Mesenteric fat pad (tissue), 1 donor: ENCODE results near the gene MORN1. TPM values are rescaled to one million over a fixed set of nuclear protein-coding genes. Genes with fewer than 3 reads are reported as not detected.

Experiments
- DNase-seq: peaks from one replicate; pipeline ENCODE4 v3.0.0-alpha.2; 2020; ENCODE audit warnings: low spot score
- total RNA-seq: library from RNA; stranded (reverse); fragmentation: NEBNext Ultra II Directional; extraction: Animal tissue kit (Norgen Biotek cat#: 25700); gene quantifications from one replicate; pipeline ENCODE4 v1.2.1, GENCODE V29; 2021
- donor health status: DM: yes; HTN: yes; CAD: no.

MORN1 gene
- total RNA-seq, 1 donor from 2014 or later: 4.4 TPM

DNA sequence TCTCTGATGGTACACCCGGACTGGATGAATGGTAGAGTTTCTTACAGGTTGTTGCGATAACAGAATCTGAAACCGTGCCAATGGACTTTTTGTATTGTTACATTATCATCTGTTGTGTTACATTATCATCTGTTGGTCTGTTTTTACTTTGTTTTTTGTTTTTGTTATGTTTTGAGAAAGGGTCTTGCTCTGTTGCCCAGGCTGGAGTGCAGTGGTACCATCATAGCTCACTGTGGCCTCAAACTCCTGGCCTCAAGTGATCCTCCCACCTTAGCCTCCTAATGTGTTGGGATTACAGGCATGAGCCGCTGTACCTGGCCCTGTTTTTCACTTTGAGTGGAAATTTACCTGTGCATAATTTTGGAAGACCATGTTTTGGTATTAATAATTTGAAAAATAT is 31.2 kb upstream of the MORN1 start:
- no peak for DNase-seq

DNA sequence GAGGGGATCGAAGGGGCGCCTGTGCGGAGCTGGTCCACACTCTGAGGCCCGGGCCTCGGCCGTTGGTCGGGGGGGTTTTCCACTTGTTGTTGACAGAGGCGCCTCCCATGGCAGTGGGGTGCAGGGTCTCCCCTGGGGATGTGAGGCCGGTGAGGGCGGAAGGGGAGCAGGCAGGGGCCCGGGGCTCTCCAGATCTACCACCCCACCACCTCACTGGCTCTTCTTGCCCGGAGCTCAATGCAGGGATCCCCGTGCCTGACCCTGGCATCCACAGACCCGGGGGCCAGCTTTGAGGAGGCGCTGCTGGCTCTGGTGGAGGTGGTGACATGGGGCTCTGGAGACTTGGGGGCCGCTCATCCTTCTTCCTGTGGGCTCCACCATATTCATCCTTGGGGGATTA is 28.1 kb upstream of the MORN1 start:
- DNase-seq: no peak

DNA sequence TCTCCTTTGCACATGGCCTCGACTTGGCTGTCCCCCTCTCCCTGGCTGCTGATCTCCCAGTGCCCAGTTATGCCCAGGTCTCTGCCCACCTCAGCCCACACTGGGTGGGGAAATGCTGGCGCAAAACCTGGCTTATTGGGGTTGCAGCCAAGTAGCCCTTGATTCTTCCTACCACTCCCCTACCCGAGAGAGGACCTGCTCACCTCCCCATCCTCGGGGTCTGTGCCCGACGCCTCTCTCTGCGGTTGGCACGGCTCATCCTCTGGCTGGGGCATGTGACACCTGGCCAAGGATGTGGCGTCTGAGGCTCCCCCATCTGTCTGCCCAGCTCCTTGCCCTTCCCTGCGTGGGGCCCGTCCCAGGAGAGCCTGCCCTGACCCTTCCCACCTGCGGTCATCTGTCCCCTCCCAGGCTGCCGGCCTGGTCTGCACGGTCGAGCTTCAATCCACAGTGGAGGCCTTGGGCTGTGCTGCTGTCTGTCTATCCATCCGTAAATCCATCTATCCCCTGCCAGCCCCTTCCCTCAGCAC is 27.5 kb upstream of the MORN1 start:
- DNase-seq: no peak

DNA sequence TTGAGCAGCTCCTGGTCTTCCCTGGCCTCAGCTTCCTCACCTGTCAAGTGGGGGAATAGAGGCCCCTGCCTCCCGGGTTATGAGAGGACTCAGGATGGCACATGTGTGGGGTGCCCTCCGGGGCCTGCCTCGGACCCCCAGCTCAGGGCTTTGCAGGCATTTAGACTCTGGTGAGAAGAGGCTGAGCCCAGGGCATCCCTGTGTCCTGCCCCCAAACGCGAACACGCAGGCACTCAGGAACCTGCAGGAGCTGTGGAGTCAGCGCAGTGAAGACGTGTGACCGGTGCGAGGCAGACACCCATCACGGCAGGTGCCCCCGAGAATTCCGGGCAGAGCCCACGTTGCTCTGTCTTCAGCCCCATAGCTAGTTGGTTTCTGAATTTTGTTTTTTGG is 26.5 kb upstream of the MORN1 start:
- DNase-seq: no peak

DNA sequence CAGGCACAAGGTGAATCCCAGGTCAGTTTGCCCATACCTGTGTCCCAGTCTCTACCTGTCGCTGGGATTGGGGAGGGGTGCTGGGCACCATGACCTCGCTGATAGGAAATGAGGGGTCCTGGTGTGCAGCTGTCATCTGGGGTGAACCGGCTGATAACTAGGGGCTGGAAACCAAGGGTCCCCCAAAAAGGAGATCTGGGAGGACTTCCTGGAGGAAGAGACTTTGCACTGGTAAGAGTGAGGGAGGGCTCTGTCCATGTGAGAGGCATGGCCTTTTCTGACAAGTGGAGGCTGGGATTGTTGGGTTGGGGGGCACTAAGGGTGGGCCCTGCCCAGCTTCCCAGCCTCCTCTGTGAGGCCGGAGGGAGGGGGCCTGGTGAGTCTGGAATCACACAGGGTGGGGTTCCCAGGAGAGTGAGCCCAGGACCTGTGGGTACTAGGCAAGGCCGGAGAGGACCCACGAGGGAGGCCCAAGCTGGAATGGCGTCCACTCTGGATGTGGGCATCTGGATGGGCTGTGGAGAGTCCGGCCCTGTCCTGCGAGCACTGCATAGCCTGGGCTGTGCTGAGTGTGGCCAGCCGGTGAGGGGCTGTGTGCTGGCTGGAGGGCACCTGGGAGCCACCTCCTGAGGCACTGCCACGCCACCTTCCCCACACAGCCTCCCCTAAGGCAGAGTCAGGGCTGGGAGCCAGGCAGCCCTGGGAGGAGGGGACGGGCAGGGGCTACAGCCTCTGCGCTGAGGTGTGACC is 25.9 kb upstream of the MORN1 start:
- DNase-seq: no peak

DNA sequence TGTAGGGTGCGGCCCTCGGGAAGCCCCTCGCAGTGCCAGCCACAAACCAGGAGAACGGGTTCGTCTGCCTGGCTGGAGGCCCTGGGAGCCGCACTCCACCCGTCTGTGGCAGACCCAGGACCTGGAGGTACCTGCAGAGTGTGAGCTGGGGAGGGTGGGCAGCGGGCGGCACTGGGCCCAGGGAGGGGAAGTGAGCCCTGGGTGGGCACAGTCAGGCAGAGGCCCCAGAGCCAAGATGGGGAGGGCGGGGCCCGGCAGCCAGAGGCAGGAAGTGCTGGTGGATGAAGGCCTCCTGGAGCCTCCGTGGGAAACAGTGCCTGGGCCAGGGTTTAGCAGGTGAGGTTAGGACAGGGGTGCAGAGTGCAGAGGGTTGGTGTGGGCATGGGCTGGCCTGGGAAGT is 25.0 kb upstream of the MORN1 start:
- DNase-seq: no peak

DNA sequence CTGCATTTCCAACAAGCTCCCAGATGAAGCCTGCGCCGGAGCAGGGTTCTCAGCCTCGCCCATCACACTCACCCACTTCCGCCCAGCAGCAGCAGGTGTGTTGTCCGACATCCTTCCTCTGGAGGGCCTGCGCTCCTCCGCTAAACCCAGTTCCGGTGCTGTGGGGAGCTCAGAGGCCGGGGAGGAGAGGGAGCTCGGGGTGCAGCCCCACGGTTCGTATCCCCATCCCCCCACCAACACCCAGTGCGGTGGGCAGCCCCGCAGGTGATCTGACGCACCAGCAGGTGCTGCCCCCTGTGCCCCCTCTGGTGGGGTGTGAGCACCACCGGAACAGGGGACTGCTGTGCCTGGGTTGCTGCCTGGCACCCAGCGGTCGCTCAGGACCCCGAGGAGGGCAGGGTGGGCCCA is 24.5 kb upstream of the MORN1 start:
- no peak for DNase-seq

DNA sequence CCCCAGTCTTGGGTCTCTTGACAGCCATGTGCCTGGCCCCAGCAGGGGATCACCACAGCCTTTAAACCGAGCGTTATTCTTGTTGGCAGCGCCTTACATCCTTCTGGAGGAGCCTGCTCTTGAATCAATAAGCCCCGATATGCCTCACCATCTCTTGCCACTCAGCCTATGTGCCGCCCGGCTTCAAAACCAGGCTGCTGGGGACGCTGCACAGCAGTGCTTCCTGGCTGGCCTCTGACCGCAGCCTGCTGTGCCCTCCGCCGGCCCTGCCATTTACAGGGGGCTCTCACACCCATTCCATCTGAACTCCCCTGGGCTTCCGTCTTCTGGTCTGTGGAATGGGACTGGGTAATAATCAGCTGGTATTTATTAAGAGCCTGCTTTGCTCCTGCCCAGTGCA is 24.0 kb upstream of the MORN1 start:
- DNase-seq: no peak

DNA sequence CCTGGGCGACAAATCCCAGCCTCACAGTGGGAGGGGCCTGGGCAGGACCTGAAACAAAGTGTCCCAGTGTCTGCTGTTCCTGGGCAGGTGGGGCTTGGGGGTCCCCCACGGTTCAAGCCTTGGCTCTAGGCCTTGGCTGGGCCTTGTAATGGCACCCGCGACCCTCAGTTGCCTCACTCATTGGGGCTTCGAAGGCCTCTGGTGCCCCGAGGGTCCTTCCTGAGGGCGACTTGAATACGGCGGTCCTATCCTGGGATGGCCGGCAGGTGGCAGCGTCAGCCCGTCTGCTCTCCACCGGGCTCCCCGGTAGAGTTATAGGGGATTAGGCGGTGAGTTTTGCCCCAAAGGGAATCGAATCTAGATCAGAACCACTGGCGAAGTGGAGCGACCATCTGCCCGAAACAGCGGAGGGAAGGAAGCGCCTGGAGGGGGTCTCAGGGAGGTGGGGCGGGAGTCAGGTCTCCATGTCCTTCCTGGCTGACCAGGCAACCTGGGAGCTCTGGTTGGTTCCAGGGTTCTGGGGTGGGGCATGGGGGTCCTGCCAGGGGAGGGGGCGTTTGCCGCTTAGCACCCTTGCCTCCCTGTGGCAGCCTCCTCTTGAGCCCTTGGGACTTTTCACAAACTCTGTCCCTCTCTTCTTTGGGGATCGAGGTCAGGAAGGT is 23.1 kb upstream of the MORN1 start:
- DNase-seq: no peak

DNA sequence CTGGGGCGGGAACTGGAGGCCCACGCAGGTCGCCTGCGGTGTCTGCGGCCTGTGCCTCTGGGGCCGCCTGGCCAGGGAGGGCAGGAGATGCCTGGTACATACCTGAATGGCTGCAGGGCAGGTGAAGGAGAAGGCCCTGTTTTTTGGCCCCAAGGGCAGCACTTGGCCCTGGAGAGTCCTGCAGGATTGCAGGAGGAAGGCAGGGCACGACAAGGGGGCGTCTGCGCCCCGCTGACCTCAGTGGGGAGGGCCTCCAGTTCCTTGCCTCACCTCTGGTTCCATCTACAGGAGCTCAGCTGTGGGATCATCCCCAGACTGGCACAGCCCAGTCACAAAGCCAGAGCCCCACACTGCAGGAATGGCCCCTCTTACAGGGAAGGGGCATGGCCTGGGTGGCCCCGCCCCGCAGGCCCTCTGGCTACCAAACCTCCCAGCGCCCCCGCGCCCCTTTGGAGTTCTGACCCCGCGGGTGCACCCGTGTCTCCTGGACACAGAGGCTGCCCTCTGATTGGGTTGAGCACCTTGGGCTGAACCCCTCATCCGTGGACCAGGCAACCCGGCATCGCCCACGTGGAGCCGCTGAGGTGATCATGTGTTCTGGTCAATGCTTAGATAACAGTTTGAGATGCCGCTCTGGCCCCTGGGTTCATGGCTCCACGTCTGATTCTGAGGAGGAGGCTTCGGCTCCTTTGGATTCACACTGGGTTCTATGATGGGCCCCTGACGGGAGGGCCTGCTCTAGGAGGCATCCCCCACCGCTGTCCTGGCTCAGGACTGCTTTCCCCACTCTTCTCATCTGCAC is 22.3 kb upstream of the MORN1 start:
- DNase-seq: no peak

DNA sequence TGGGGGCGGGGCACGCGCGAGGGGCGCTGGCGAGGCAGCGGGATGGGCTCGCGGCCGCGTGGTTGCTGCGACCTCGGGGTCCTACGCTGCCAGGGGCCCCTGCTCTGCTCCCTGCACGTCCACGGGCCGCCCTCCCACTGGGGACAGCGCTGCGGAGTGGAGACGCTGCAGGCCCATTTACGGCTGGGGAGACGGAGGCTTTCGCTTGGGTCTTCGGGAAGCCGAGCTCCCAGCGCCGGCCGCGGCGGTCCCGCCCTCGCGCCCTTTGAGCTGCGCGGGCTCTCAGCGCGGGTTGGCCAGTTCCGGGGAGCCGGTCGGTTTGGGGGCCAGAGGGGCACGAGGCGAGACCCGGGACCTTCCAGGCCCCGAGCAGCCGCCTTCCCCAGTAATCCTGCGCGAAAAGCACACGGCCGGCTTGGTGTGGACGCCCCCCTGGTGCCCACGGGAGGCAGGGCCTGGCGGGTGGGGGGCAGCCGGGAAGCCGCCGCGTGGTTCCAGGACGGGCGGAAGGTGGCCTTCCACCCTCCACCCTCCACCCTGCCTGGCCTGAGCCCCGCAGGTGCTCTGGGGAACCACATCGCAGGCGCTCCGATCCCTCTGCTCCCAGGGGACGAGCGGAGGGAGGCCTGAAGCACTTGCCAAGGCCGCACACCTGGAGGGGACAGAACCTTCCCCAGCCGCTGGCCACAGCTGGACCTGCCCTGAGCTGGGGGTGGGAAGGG is 21.6 kb upstream of the MORN1 start:
- DNase-seq: no peak

DNA sequence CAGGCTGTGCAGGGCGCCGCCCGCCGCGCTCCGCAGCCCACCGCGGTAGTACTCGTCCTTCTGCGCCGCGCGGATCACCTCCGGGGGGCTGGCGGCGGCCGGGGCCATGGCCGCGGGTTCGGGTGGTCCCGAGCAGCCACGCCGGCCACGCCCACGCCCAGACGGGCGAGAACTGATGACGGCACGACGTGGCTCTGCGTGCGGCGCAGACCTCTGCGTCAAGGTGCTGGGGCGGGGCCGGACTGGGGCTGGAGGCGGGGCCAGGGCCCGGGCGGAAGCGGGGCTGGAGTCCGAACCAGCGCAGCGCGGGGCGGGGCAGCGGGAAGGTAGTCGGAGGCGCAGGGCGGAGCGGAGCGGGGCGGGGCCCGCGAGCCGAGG is 21.0 kb upstream of the MORN1 start, which contains the start of gene PEX10:
Gene PEX10 (minus strand): TSS at position 170 of the 378 bp plus-strand sequence. CDS start 62 bp downstream, at position 108.
- peak; percentile 99 for DNase-seq

DNA sequence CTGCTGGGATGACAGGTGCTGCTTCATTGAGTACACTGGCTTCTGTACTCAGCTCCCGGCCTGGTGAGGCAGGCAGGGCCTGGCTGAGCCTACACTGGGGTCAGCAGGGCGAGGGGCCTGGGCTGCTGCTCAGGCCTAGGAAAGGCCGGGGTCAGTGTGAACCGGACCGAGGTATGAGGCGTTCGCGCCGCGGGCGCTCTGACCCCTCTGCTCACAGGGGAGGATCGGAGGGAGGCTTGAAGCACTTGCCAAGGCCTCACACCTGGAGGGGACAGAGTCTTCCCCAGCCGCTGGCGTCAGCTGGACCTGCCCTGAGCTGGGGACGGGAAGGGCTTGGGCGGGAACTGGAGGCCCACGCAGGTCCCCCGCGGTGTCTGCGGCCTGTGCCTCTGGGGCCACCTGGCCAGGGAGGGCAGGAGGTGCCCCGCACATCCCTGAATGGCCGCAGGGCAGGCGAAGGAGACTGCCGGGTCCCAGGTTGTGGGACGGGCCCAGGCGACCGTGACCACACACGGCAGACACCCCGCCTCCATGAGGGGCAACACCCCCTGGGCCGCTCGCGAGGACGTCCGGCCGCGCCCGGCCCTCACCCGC is 20.5 kb upstream of the MORN1 start:
- no peak for DNase-seq

DNA sequence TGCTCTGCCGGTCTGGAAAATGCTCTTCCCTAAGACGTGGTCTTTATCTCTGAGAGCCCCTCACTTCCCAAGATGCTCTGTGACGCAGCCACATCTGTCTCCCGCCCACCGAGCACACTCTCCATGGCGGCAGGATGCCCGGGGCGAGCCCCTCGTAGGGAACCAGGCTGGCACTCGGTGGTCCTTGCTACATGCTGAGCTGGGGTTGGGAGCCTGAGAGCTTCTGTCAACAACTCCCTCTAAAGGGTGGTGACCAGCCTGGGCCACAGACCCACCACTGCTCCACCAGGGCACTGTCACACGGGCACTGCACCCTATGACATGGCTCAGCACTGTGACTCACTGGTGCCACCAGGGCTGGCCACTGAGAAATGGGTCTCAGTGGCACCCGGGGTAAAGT is 18.4 kb upstream of the MORN1 start:
- DNase-seq: no peak

DNA sequence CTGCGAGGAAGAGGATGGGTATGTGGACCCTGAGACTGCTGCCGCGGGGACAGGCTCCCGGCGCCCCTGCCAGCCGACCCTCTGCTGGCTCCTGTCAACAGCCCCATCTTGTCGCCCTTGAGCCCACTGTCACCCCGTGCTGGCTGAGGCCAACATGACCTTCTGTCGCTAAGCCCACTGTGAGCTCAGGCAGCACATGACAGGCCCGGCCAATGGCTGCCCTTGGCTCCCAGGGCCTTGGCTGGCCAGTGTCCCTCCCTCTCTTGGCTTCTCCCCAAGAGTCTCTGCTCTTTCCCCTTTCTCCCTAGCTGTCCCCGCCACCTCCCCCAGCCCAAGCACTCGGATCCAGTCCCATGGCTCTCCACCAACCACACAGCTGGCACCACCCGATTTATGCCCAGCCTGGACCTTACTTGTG is 17.5 kb upstream of the MORN1 start:
- DNase-seq: no peak

DNA sequence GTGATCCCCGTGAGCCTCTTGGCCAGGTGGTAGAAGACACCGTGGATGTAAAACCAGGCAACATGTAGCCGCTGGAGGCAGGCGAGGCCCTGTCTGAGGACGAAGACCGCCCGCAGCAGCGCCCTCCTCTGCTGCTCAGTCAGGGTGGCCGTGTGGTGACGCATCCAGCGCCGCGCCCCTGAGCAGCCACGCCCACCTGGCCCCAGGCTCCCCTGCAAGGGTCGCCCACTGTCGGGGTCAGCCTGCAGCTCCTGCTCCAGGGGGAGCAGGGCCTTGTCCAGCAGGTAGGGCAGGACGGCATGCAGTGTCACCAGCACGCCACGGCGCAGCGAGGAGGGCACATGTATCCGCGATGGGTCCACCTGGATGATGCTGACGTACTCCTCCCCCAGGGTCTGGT is 17.1 kb upstream of the MORN1 start:
- DNase-seq: no peak

DNA sequence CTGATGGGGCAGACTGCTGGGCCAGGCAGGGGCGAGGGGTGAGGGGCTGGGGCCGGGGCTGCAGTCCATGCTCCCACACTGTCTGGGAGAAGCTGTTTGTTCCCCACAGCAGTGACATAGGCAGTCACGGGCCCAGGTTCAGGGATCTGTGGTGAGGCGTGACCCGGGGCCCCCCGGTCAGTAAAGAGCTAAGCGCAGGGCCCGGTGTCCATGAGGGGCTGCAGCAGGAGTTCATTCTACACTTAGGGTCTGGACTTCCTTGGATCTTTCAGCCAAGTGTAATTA is 16.6 kb upstream of the MORN1 start:
- no peak for DNase-seq

DNA sequence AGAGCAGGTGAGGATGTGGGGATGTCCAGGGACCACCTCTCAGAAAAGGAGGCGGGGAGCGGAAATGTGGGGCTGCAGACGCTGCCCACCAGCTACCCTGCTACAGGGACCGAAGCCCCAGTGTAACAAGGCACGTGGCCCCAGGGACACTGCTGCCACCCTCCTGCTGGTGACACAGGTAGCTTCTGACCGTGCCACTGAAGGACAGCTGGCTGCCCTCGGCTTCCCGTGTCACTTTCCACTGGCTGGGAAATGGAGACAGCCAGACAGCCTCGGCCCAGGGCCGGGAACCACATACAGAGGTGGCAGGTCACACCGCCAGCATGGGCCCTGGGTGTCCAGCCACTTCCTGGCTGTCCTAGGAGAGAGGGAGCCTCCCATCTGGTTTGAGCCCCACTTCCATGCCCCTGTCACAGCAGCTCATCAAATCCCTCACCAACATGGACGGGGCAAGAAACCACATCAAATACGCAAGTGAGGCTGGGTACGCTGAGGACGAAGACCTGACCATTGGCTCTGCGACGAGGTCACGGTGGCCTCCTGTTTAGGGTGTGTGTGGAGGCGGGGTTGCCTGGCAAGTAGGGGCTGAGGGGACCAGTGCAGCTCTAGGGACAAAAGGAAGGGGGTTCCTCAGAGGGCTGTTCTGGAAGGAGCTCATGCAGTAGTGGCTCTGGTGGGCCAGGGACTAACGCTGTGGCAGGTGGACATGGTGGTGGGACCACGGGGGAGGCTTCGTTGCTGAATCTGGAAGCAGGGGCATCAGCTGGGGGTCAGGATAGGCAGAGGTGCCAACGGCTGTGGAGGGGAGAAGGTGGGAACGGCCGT is 16.0 kb upstream of the MORN1 start:
- no peak for DNase-seq

DNA sequence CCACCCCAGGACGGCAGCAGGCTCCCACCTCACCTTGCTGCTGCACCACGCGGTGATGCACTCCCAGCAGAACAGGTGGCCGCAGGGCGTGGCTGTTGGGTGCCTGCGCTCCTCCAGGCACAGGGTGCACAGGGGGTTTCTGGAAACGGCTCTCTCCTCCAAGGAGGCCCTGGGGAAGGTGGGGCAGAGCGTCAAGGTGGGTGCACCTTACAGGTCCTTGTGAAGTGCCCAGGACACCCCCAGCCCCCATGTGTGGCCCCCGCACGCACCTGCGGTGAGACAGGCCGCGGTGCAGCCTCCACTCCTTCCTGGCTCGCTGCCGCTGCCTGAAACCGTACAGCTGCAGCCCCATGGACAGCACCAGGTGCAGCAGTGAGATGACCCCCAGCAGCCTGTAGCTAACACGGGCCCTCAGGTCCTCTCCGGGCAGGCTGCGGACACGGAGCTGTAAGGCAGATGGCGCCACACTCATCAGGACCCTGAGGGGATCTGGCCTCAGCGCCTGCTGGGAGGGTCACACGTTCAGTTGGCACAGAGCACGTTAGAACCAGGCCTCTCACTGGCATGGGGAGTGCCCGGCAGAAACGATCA is 15.2 kb upstream of the MORN1 start:
- DNase-seq: no peak
